ENCODE data around the gene SLK. TPM values are rescaled to one million over a fixed set of nuclear protein-coding genes. Genes with fewer than 3 reads are reported as not detected.

SLK gene
- total and polyA plus RNA-seq, 7 donors, result 15.5 to 48.6 (median 36.6) TPM

- Histone ChIP-seq H3K36me3 (ENCODE audit: insufficient read depth in 1 of 2, low read depth in 1 of 2) (no peaks in the 10 kb centered on the region), H3K27me3 (ENCODE audit: insufficient read depth in 3 of 3, low read length in 2 of 3) (peaks cover 0 to 5% (median 3%) of the 10 kb centered on the region in 3 donors), H3K4me3 (no peak overlapping the region), H3K27ac (no peak overlapping the region), H3K9me3 (no peaks in the 10 kb centered on the region), H3K4me1 (no peaks in the 10 kb centered on the region)
- WGBS, 3 donors, result 82 to 84% (median 84%) methylated on average over 6 of the region's 6 CpGs
- intact Hi-C loops (cut with DNase I), result no loop called here
- DNase-seq (no peak), ATAC-seq (no peak)
- TF ChIP-seq CTCF (IDR thresholded peaks at IDR 0.05), result no peak
Measured at GRCh38 chr10:104074505-104074904, 107.6 kb downstream of the SLK start.

- H3K36me3 ChIP-seq (ENCODE audit: insufficient read depth in 1 of 2, low read depth in 1 of 2), result no peaks in the 10 kb centered on the region
- WGBS, 3 donors, result 13 to 17% (median 14%) methylated on average over 3 of the region's 3 CpGs
- TF ChIP-seq CTCF (IDR thresholded peaks at IDR 0.05), result no peak
- H3K27me3 ChIP-seq (ENCODE audit: insufficient read depth in 3 of 3, low read length in 2 of 3), result peaks cover 0 to 5% (median under 1%) of the 10 kb centered on the region in 3 donors
- H3K4me3 ChIP-seq, result no peak overlapping the region
- no peaks in the 10 kb centered on the region for H3K9me3 ChIP-seq
- peak in 2 of 4 donors; percentile 40 to 43 for ATAC-seq
- DNase-seq, result peak in 1 of 2 donors; percentile 28
- intact Hi-C loops (cut with DNase I), result no loop called here
- H3K27ac ChIP-seq, result no peak overlapping the region
- H3K4me1 ChIP-seq, result no peaks in the 10 kb centered on the region
Measured at GRCh38 chr10:104076743-104077160, 109.8 kb downstream of the SLK start.

DNA sequence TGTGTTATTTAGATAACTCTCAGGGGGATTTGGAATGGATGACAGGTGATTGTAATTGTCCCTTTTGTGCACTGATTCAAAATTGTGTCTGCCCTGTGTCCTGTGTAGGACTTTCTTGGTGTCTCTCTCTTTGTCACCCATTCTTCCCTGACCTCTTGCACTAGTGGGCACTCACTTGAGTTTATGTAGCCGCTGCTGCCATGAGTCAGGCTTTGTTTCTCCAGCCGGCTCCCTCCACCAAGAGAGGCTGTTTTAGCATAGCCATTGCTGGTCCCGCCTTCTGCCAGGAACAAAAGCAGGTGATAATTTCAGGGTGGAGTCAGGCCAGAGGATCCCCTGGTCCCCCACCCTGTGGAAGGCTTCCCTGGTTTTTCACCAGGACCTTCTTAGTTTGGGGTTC lies 110.3 kb downstream of the SLK start:
- no peak for ATAC-seq
- no peak for DNase-seq
- Histone ChIP-seq H3K36me3 (ENCODE audit: insufficient read depth in 1 of 2, low read depth in 1 of 2) (no peaks in the 10 kb centered on the region), H3K4me3 (no peak overlapping the region), H3K27me3 (ENCODE audit: insufficient read depth in 3 of 3, low read length in 2 of 3) (peaks cover 0 to 2% (median 0%) of the 10 kb centered on the region in 3 donors), H3K9me3 (no peaks in the 10 kb centered on the region), H3K27ac (no peak overlapping the region), H3K4me1 (no peaks in the 10 kb centered on the region)
- intact Hi-C loops (cut with DNase I), result no loop called here
- TF ChIP-seq CTCF (IDR thresholded peaks at IDR 0.05), result no peak
- 39 to 50% (median 44%) methylated on average over 3 of the region's 3 CpGs for WGBS, 3 donors

GRCh38 chr10:104077663-104078151 lies 110.8 kb downstream of the SLK start:
- H3K4me3 ChIP-seq, result no peak overlapping the region
- H3K27me3 ChIP-seq (ENCODE audit: insufficient read depth in 3 of 3, low read length in 2 of 3), result no peaks in the 10 kb centered on the region
- ATAC-seq, result no peak
- no peaks in the 10 kb centered on the region for H3K4me1 ChIP-seq
- WGBS, 3 donors, result 81 to 84% (median 83%) methylated on average over 5 of the region's 5 CpGs
- DNase-seq, result no peak
- no peak overlapping the region for H3K27ac ChIP-seq
- no peak for TF ChIP-seq CTCF (IDR thresholded peaks at IDR 0.05)
- intact Hi-C loops (cut with DNase I), result no loop called here
- no peaks in the 10 kb centered on the region for H3K36me3 ChIP-seq (ENCODE audit: insufficient read depth in 1 of 2, low read depth in 1 of 2)
- no peaks in the 10 kb centered on the region for H3K9me3 ChIP-seq

Other genes starting within 250 kb of the SLK start
- gene SH3PXD2A, start 111.6 kb upstream of the SLK start, total RNA-seq, result 10 to 100 TPM; 10.6 to 57.7 (median 31.4) TPM
- gene SH3PXD2A, start 111.6 kb upstream of the SLK start, polyA plus RNA-seq, result 1 to 10 TPM; 3.0 to 5.9 (median 4.1) TPM
- 10 to 100 TPM; 15.4 to 22.7 (median 18.8) TPM for gene STN1, start 49.0 kb upstream of the SLK start, total RNA-seq
- gene STN1, start 49.0 kb upstream of the SLK start, polyA plus RNA-seq, result 10 to 100 TPM; 15.3 to 19.8 (median 15.9) TPM
- gene COL17A1, start 118.7 kb downstream of the SLK start, total RNA-seq, result under 1 TPM in 1 of 4 donors, not detected in 3; 0.10 TPM
- under 1 TPM; 0.01 to 0.18 (median 0.01) TPM for gene COL17A1, start 118.7 kb downstream of the SLK start, polyA plus RNA-seq
- gene SFR1, start 155.0 kb downstream of the SLK start, total RNA-seq, result 1 to 10 TPM; 3.5 to 5.6 (median 3.9) TPM
- gene SFR1, start 155.0 kb downstream of the SLK start, polyA plus RNA-seq, result 1 to 10 TPM; 4.1 to 9.6 (median 5.5) TPM

Measured in psoas muscle (tissue), 8 donors.